HG02642 (cell line): Measurements from ENCODE around the gene EIF3B.
A peak's percentile ranks its signal among the peaks of the same experiment; 100 is the strongest.
"Not testable (repeated sequence)": the region's sequence is repeated elsewhere in the genome, so short reads cannot be mapped to it uniquely, and the experiment has no call there.

Source experiments
- ATAC-seq: cut with Tn5 transposase; IDR thresholded peaks from one replicate; pipeline ENCODE4 v1.9.1; 2021; ENCODE audit warnings: mild to moderate bottlenecking; ENCODE audit not compliant: unreplicated experiment, poor library complexity

The EIF3B gene

GRCh38 chr7:2394566-2395082, 40.0 kb downstream of the EIF3B start:
- no peak for ATAC-seq

- no peak for ATAC-seq
These were observed 43.9 kb downstream of the EIF3B start for GRCh38 chr7:2398506-2398905.

- no peak for ATAC-seq
These were observed 45.4 kb downstream of the EIF3B start for GRCh38 chr7:2399848-2400587.

GRCh38 chr7:2402687-2403013, 48.0 kb downstream of the EIF3B start:
- no peak for ATAC-seq

GRCh38 chr7:2403014-2403717, 48.5 kb downstream of the EIF3B start, which contains the start of gene CHST12:
Gene CHST12 (plus strand): TSS chr7:2403611. CDS start chr7:2432640, 29,029 bp downstream.
- ATAC-seq = peak; percentile 57

GRCh38 chr7:2403718-2404648, 49.4 kb downstream of the EIF3B start:
- ATAC-seq = peak; percentile 16

- ATAC-seq = no peak
These were observed 50.1 kb downstream of the EIF3B start for GRCh38 chr7:2404714-2405119.

- no peak for ATAC-seq
These were observed 50.6 kb downstream of the EIF3B start for GRCh38 chr7:2405201-2405600.

GRCh38 chr7:2405601-2406345, 51.1 kb downstream of the EIF3B start:
- peak; percentile 40 for ATAC-seq

GRCh38 chr7:2409745-2410414, 55.3 kb downstream of the EIF3B start:
- ATAC-seq = no peak

- ATAC-seq = no peak
These were observed 56.4 kb downstream of the EIF3B start for GRCh38 chr7:2411049-2411448.

GRCh38 chr7:2411815-2412586, 57.4 kb downstream of the EIF3B start:
- ATAC-seq = no peak

- no peak for ATAC-seq
These were observed 58.1 kb downstream of the EIF3B start for GRCh38 chr7:2412587-2413201.

- ATAC-seq = no peak
These were observed 61.4 kb downstream of the EIF3B start for GRCh38 chr7:2416063-2416462.

- ATAC-seq = no peak
These were observed 62.0 kb downstream of the EIF3B start for GRCh38 chr7:2416650-2417049.

- not testable (repeated sequence) for ATAC-seq
These were observed 62.6 kb downstream of the EIF3B start for GRCh38 chr7:2417178-2417577.

- ATAC-seq = no peak
These were observed 63.4 kb downstream of the EIF3B start for GRCh38 chr7:2417981-2418481.
